ENCODE results near the gene TEX38.
A peak's percentile ranks its signal among the peaks of the same experiment; 100 is the strongest.
"Not testable (repeated sequence)": the region's sequence is repeated elsewhere in the genome, so short reads cannot be mapped to it uniquely, and the experiment has no call there.

The TEX38 gene

GRCh38 chr1:46687921-46688509 is 16.4 kb downstream of the TEX38 start:
- ATAC-seq: no peak
- Mint-ChIP-seq H3K36me3 (ENCODE audit: low read depth) (peaks cover 46% of the 10 kb centered on the region), H3K27me3 (no peaks in the 10 kb centered on the region), H3K9me3 (no peaks in the 10 kb centered on the region), H3K4me1 (peaks cover 23% of the 10 kb centered on the region), H3K27ac (no peak overlapping the region), H3K4me3 (no peak overlapping the region)
- DNase-seq: no peak

DNA sequence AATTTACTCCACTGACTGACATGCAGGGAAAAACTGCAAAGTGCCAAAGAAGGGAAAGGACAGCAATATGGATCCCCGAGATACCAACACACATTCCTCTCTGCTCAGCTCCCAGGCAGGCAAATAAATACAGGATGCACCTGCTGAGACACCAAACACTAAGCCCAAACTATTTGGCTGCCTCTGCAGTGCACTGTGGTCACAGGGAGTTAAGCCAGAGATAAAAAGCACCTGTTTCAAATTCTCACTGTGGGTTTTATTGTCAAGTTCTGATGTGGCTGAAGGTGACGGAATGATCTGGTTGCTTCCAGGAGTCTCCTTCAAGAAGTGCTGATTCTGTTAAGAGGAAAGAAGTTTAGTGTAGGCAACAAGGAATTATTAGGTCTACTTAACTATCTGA is 17.7 kb downstream of the TEX38 start:
- no peaks in the 10 kb centered on the region for H3K9me3 Mint-ChIP-seq
- peaks cover 55% of the 10 kb centered on the region for H3K36me3 Mint-ChIP-seq (ENCODE audit: low read depth)

GRCh38 chr1:46689897-46690296 is 18.2 kb downstream of the TEX38 start:
- no peaks in the 10 kb centered on the region for H3K27me3 Mint-ChIP-seq
- ATAC-seq (peak; percentile 84), DNase-seq (no peak)
- H3K36me3 Mint-ChIP-seq (ENCODE audit: low read depth): peaks cover 55% of the 10 kb centered on the region
- H3K4me1 Mint-ChIP-seq: peaks cover 19% of the 10 kb centered on the region
- no peak overlapping the region for H3K4me3 Mint-ChIP-seq
- H3K27ac Mint-ChIP-seq: peak overlapping the region; percentile 73
- no peaks in the 10 kb centered on the region for H3K9me3 Mint-ChIP-seq

More for the DNA sequence above, 17.7 kb downstream of the TEX38 start:
- peaks cover 23% of the 10 kb centered on the region for H3K4me1 Mint-ChIP-seq
- ATAC-seq: no peak
- H3K27ac Mint-ChIP-seq: peak overlapping the region; percentile 73
- no peaks in the 10 kb centered on the region for H3K27me3 Mint-ChIP-seq
- no peak overlapping the region for H3K4me3 Mint-ChIP-seq
- DNase-seq: no peak

DNA sequence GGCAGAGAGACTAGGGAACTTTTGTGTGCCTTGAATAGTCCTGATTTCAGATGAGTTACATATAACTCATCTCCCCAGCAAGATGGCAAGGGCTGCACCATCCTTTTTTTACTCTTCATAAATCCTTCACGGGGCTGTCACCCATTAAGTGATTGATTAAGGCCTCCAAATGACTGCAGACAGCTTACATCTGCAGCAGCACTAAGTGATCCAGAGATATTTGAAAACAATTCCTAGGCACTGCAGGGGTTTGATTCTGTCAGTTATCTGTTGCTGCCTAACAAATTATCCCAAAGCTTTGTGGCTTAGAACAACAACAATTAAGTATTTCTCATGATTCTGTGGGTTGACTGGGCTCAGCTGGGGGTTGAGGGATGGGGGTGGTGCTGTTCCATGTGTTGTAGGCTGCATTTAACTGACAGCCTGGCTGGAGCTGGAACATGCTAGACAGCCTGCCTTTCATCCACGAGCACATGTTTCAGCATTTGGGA is 19.3 kb downstream of the TEX38 start:
- Mint-ChIP-seq H3K27me3 (no peaks in the 10 kb centered on the region), H3K4me3 (no peak overlapping the region), H3K4me1 (peaks cover 18% of the 10 kb centered on the region), H3K9me3 (no peaks in the 10 kb centered on the region), H3K27ac (no peak overlapping the region), H3K36me3 (ENCODE audit: low read depth) (peaks cover 60% of the 10 kb centered on the region)
- DNase-seq (no peak), ATAC-seq (no peak)

- Mint-ChIP-seq H3K4me1 (peaks cover 18% of the 10 kb centered on the region), H3K27me3 (no peaks in the 10 kb centered on the region), H3K4me3 (no peak overlapping the region), H3K27ac (no peak overlapping the region), H3K9me3 (no peaks in the 10 kb centered on the region), H3K36me3 (ENCODE audit: low read depth) (peaks cover 65% of the 10 kb centered on the region)
- DNase-seq: no peak
- ATAC-seq: no peak
Observed at GRCh38 chr1:46691997-46692790, 20.5 kb downstream of the TEX38 start.

GRCh38 chr1:46692811-46693770 is 21.4 kb downstream of the TEX38 start:
- no peak for ATAC-seq
- Mint-ChIP-seq H3K9me3 (no peaks in the 10 kb centered on the region), H3K27me3 (no peaks in the 10 kb centered on the region), H3K27ac (no peak overlapping the region), H3K36me3 (ENCODE audit: low read depth) (peaks cover 65% of the 10 kb centered on the region), H3K4me3 (no peak overlapping the region), H3K4me1 (peaks cover 17% of the 10 kb centered on the region)
- DNase-seq: no peak

GRCh38 chr1:46694676-46695075 is 23.0 kb downstream of the TEX38 start:
- not testable (repeated sequence) for DNase-seq
- peaks cover 58% of the 10 kb centered on the region for H3K36me3 Mint-ChIP-seq (ENCODE audit: low read depth)

GRCh38 chr1:46697053-46697452 is 25.4 kb downstream of the TEX38 start:
- H3K9me3 Mint-ChIP-seq: no peaks in the 10 kb centered on the region
- H3K36me3 Mint-ChIP-seq (ENCODE audit: low read depth): peaks cover 49% of the 10 kb centered on the region
- no peak for DNase-seq
- H3K27ac Mint-ChIP-seq: no peak overlapping the region
- no peak overlapping the region for H3K4me3 Mint-ChIP-seq
- ATAC-seq: no peak
- peaks cover 8% of the 10 kb centered on the region for H3K4me1 Mint-ChIP-seq
- no peaks in the 10 kb centered on the region for H3K27me3 Mint-ChIP-seq

More at GRCh38 chr1:46694676-46695075, 23.0 kb downstream of the TEX38 start:
- H3K4me3 Mint-ChIP-seq, H3K27ac Mint-ChIP-seq, H3K4me1 Mint-ChIP-seq, H3K27me3 Mint-ChIP-seq, ATAC-seq, H3K9me3 Mint-ChIP-seq: not testable (repeated sequence)

DNA sequence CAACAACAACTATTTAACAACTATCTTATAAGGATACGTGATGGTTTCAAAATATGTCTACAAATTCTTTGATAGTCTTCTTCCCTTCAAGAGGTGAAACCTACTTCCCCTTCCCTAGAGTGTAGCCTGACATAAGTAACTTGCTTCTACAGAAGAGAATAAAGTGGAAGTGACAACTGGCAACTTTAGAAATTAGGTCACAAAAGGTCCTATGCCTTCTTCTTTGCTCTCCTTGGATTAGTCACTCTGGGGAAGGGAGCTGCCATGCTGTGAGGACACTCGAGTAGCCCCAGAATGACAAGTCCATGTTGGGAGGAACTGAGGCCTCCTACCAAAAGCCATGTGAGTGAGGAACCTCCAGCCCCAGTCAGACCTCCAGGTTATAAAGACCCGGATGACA is 28.0 kb downstream of the TEX38 start:
- H3K4me3 Mint-ChIP-seq: no peak overlapping the region
- H3K36me3 Mint-ChIP-seq (ENCODE audit: low read depth): peaks cover 48% of the 10 kb centered on the region
- DNase-seq: no peak
- ATAC-seq: no peak
- H3K27ac Mint-ChIP-seq: no peak overlapping the region
- no peaks in the 10 kb centered on the region for H3K9me3 Mint-ChIP-seq
- peaks cover 10% of the 10 kb centered on the region for H3K4me1 Mint-ChIP-seq
- no peaks in the 10 kb centered on the region for H3K27me3 Mint-ChIP-seq

DNA sequence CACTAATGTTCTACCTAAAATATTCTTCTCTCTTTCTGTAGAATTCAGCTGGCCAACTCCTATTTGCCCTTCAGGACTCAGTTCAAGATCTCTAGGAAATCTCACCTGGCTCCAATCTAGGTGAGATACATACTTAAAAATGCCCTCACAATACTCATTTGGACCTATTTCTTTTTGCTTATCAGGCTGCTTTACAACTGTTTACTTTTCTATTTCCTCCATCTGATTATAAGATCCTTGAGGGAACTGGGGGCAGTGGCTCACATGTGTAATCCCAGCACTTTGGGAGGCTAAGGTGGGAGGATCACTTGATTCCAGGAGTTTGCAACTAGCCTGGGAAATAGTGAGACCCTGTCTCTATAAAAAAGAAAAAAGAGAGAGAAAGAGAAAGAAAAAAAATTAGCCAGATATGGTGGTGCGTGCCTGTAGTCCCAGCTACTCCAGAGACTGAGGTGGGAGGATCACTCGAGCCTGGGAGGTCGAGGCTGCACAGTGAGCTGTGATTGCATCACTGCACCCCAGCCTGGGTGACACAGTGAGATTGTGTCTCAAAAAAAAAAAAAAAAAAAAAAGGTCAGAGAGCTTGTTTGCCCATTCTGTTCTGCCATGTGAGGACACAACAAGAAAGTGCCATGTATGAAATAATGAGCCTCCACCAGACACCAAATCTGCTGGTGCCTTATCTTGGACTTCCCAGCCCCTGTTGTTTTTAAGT is 32.4 kb downstream of the TEX38 start:
- no peak overlapping the region for H3K4me3 Mint-ChIP-seq
- ATAC-seq (no peak), DNase-seq (no peak)
- peaks cover 41% of the 10 kb centered on the region for H3K36me3 Mint-ChIP-seq (ENCODE audit: low read depth)
- no peaks in the 10 kb centered on the region for H3K27me3 Mint-ChIP-seq
- H3K9me3 Mint-ChIP-seq: no peaks in the 10 kb centered on the region
- H3K27ac Mint-ChIP-seq: no peak overlapping the region
- H3K4me1 Mint-ChIP-seq: peaks cover 14% of the 10 kb centered on the region

DNA sequence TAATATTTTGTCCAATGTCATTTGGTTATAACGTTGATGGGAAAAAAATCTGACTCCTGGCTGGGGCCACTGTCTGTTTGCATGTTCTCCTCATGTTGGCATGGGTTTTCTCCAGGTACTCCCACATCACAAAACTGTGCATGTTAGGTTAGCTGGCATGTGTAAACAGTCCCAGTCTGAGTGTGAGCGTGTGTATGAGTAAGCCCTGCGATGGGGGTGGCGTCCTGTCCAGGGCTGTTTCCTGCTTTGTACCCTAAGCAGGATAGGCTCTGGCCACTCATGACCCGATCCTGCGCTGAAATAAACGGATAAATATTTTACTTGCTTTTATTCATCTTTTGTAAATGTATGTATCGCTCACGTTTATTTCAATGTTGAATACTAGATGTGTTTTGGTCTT is 33.8 kb downstream of the TEX38 start:
- H3K27me3 Mint-ChIP-seq: no peaks in the 10 kb centered on the region
- peaks cover 12% of the 10 kb centered on the region for H3K4me1 Mint-ChIP-seq
- no peak overlapping the region for H3K4me3 Mint-ChIP-seq
- no peak for ATAC-seq
- H3K9me3 Mint-ChIP-seq: no peaks in the 10 kb centered on the region
- DNase-seq: no peak
- peaks cover 52% of the 10 kb centered on the region for H3K36me3 Mint-ChIP-seq (ENCODE audit: low read depth)
- H3K27ac Mint-ChIP-seq: no peak overlapping the region

- Mint-ChIP-seq H3K27me3 (no peaks in the 10 kb centered on the region), H3K4me3 (no peak overlapping the region), H3K4me1 (peaks cover 10% of the 10 kb centered on the region), H3K27ac (no peak overlapping the region), H3K9me3 (no peaks in the 10 kb centered on the region), H3K36me3 (ENCODE audit: low read depth) (peaks cover 63% of the 10 kb centered on the region)
- ATAC-seq: no peak
- DNase-seq: no peak
Observed at GRCh38 chr1:46708121-46708520, 36.5 kb downstream of the TEX38 start.

GRCh38 chr1:46714976-46715375 is 43.3 kb downstream of the TEX38 start:
- H3K4me1 Mint-ChIP-seq: peaks cover 35% of the 10 kb centered on the region
- H3K27ac Mint-ChIP-seq: no peak overlapping the region
- no peaks in the 10 kb centered on the region for H3K9me3 Mint-ChIP-seq
- DNase-seq (no peak), ATAC-seq (no peak)
- no peak overlapping the region for H3K4me3 Mint-ChIP-seq
- H3K36me3 Mint-ChIP-seq (ENCODE audit: low read depth): peaks cover 33% of the 10 kb centered on the region
- H3K27me3 Mint-ChIP-seq: no peaks in the 10 kb centered on the region

DNA sequence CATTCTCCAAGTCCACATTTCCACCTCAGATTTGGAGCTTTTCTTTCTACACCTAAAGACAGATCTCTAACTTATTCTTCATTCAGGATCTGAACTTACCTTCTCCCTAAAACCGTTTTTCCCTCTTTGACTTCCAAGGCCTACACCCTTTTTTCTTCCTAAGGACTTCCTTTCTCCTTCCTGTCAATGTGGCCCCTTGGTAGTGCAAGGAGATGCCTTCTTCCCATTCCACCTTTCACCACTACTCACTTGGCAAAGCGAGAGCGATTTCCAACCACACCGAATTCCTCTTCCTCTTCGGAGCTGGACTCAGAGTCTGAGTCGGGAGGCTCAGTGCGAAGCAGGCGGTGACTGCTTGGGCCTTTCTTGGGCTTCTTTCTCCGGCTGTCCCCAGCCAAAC is 46.0 kb downstream of the TEX38 start:
- Mint-ChIP-seq H3K9me3 (no peaks in the 10 kb centered on the region), H3K4me3 (peak overlapping the region; percentile 92), H3K27ac (peak overlapping the region; percentile 91), H3K4me1 (peaks cover 35% of the 10 kb centered on the region), H3K27me3 (no peaks in the 10 kb centered on the region), H3K36me3 (ENCODE audit: low read depth) (peaks cover 15% of the 10 kb centered on the region)
- DNase-seq (no peak), ATAC-seq (no peak)
